ENCODE measurements around the gene ANXA2.
"Not testable (repeated sequence)": the region's sequence is repeated elsewhere in the genome, so short reads cannot be mapped to it uniquely, and the experiment has no call there.

ANXA2 gene

GRCh38 chr15:60363087-60363549 is 34.7 kb downstream of the ANXA2 start:
- H3K4me3 ChIP-seq (ENCODE audit: low read depth, low read length) = no peak overlapping the region
- no peak for DNase-seq (ENCODE audit: low read depth)
- TF ChIP-seq, protein P1, sequence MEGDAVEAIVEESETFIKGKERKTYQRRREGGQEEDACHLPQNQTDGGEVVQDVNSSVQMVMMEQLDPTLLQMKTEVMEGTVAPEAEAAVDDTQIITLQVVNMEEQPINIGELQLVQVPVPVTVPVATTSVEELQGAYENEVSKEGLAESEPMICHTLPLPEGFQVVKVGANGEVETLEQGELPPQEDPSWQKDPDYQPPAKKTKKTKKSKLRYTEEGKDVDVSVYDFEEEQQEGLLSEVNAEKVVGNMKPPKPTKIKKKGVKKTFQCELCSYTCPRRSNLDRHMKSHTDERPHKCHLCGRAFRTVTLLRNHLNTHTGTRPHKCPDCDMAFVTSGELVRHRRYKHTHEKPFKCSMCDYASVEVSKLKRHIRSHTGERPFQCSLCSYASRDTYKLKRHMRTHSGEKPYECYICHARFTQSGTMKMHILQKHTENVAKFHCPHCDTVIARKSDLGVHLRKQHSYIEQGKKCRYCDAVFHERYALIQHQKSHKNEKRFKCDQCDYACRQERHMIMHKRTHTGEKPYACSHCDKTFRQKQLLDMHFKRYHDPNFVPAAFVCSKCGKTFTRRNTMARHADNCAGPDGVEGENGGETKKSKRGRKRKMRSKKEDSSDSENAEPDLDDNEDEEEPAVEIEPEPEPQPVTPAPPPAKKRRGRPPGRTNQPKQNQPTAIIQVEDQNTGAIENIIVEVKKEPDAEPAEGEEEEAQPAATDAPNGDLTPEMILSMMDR (IDR thresholded peaks at IDR 0.05; ENCODE audit: control insufficient read depth, extremely low read depth, insufficient read depth) = no peak

DNA sequence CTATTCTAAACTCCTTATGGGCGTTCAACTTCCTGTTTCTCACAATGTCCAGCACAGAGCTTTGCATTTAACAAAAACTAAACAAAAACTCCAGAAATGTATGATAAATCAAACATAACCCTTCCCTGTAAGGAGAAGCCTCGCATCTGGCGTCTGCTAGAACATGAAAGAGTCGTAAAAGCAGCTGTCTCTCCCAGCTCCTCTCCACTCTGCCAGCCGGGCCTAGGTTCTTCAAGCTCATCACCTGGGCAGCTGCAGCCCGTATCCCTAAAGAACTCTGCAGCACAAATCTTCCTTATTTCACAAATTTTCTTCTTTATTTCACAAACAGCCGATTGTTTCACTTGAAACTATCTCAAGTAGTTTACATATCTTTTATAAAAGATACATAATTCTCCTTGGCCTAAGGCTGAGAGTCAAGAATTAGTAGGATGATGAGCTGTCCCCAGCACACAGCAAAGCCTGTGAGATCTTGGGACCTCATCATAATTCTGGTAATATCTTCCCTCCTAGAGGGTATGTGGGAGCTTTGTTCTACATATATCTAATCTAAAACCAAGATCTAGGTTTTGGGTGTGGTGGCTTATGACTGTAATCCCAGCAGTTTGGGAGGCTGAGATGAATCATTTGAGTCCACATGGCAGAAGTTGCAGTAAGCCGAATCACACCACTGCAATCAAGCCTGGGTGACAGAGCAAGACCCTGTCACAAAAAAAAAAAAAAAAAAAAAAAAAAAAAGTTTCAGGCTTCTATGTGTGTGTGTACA is 35.3 kb downstream of the ANXA2 start:
- TF ChIP-seq, protein P1 (IDR thresholded peaks at IDR 0.05; ENCODE audit: control insufficient read depth, extremely low read depth, insufficient read depth) = no peak
- DNase-seq (ENCODE audit: low read depth) = no peak
- no peak overlapping the region for H3K4me3 ChIP-seq (ENCODE audit: low read depth, low read length)

DNA sequence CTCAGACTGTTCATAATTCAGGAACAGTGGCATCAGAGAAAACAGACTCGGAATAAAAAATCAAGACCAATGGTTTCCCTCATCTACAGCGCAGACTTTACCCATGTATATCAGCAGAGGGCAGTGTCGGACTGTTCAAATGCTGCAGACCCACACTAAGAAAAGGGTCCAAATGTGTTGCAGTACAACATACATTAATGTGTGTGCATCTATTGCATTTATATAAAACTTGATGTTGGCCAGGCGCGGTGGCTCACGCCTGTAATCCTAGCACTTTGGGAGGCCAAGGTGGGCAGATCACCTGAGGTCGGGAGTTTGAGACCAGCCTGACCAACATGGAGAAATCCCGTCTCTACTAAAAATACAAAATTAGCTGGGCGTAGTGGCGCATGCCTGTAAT is 38.0 kb downstream of the ANXA2 start:
- not testable (repeated sequence) for DNase-seq (ENCODE audit: low read depth); H3K4me3 ChIP-seq (ENCODE audit: low read depth, low read length)
- TF ChIP-seq, protein P1 (IDR thresholded peaks at IDR 0.05; ENCODE audit: control insufficient read depth, extremely low read depth, insufficient read depth) = peak; percentile 88

- TF ChIP-seq, protein P1 (IDR thresholded peaks at IDR 0.05; ENCODE audit: control insufficient read depth, extremely low read depth, insufficient read depth) = no peak
- no peak for DNase-seq (ENCODE audit: low read depth)
- H3K4me3 ChIP-seq (ENCODE audit: low read depth, low read length) = no peak overlapping the region
Observed at GRCh38 chr15:60358935-60359682, 38.7 kb downstream of the ANXA2 start.

DNA sequence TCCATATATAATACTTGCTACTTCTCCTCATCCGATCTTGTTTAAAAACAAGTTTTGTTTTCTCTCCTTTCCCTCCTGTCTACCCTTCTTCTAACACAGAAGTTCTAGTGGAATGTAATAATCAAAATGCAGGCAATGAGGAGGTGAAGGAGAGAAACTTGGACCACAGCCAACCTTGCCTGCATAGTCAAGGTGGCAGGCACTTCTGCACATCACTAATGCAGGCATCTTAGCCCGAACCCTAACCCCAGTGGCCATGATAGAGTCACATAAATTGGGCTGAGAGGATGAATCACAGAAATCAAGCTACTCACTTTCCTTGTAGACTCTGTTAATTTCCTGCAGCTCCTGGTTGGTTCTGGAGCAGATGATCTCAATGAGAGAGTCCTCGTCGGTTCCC is 41.0 kb downstream of the ANXA2 start:
- TF ChIP-seq, protein P1 (IDR thresholded peaks at IDR 0.05; ENCODE audit: control insufficient read depth, extremely low read depth, insufficient read depth) = no peak
- no peak overlapping the region for H3K4me3 ChIP-seq (ENCODE audit: low read depth, low read length)
- DNase-seq (ENCODE audit: low read depth) = no peak

GRCh38 chr15:60355148-60355857 is 42.5 kb downstream of the ANXA2 start:
- H3K4me3 ChIP-seq (ENCODE audit: low read depth, low read length) = no peak overlapping the region
- no peak for DNase-seq (ENCODE audit: low read depth)
- TF ChIP-seq, protein P1 (IDR thresholded peaks at IDR 0.05; ENCODE audit: control insufficient read depth, extremely low read depth, insufficient read depth) = no peak
